ENCODE data around the gene ISYNA1. TPM values are rescaled to one million over a fixed set of nuclear protein-coding genes. Genes with fewer than 3 reads are reported as not detected.

The ISYNA1 gene
- total and polyA plus RNA-seq, 2 of the 13 experiments (the other 11 are each of a cell fraction or from before 2014, with no cell fraction given): 29.6 to 48.5 TPM

DNA sequence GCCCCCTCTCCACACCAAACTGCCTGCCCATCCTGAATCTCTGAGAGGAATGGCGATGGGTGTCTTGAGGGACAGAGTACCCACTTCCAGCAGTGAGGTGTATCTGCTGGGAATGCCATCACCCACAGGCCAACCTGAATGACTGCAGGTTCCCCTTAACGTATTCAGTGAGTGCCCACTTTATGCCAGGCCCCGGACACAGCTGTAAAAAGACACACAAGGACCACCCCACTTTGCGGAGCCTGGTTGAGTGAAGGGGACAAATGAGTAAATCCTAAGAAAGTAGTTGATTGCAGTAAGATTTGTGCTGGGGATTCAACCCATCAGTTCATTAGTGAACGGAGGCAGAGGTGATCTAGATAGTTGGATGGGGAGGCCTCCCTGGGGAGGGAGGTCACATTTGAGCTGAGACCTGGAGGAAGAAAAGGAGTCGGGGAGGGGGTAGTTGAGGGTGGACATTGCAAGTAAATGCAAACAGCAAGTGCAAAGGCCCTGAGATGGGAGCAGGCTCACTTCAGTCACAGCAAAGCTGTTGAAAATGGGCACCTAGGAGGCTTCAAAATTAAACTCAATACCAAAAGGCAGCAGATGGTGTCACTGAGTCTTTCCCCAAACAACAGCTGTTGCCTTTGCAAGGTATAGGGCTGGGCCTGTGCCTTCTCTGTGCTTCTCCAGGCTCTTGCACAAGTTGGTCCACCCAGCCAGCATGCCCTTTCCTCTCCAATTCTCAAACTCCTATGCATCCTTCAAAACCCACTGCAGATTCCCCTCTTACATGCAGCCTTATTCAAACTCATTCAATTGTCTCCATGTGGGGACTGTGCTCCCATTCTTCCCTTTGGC, 47.6 kb downstream of the ISYNA1 start (continued):
- TF ChIP-seq, protein P1, sequence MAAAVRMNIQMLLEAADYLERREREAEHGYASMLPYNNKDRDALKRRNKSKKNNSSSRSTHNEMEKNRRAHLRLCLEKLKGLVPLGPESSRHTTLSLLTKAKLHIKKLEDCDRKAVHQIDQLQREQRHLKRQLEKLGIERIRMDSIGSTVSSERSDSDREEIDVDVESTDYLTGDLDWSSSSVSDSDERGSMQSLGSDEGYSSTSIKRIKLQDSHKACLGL (CRISPR knock-in tag; IDR thresholded peaks at IDR 0.05): no peak
- TF ChIP-seq ZNF691 (CRISPR knock-in tag; IDR thresholded peaks at IDR 0.05; ENCODE audit: borderline replicate concordance, low read depth): 0 out of 2 replicates have a peak, but pooled peaks have one; percentile 28
- TF ChIP-seq RBM22 (optimal IDR thresholded peaks at IDR 0.05; ENCODE audit: low read length): peak; percentile 95
- TF ChIP-seq NR2C2 (CRISPR knock-in tag; IDR thresholded peaks at IDR 0.05; ENCODE audit: borderline replicate concordance): no peak
- 0 out of 2 replicates have a peak, but pooled peaks have one; percentile 19 for TF ChIP-seq ZNF446 (CRISPR knock-in tag; IDR thresholded peaks at IDR 0.05)
- no peak for TF ChIP-seq PHF21A (CRISPR knock-in tag; IDR thresholded peaks at IDR 0.05)
- peak; percentile 99 for TF ChIP-seq AGO1 (IDR thresholded peaks at IDR 0.05; ENCODE audit: low read depth, low read length, poor library complexity, severe bottlenecking)
- TF ChIP-seq, protein P2, sequence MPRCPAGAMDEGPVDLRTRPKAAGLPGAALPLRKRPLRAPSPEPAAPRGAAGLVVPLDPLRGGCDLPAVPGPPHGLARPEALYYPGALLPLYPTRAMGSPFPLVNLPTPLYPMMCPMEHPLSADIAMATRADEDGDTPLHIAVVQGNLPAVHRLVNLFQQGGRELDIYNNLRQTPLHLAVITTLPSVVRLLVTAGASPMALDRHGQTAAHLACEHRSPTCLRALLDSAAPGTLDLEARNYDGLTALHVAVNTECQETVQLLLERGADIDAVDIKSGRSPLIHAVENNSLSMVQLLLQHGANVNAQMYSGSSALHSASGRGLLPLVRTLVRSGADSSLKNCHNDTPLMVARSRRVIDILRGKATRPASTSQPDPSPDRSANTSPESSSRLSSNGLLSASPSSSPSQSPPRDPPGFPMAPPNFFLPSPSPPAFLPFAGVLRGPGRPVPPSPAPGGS (CRISPR knock-in tag; IDR thresholded peaks at IDR 0.05): no peak
- no peak; the same call in 1 of the 2 replicates for TF ChIP-seq ZNF619 (CRISPR knock-in tag; IDR thresholded peaks at IDR 0.05)
- no peak for TF ChIP-seq ZNF143 (CRISPR knock-in tag; IDR thresholded peaks at IDR 0.05)
- 0 out of 2 replicates have a peak, but pooled peaks have one; percentile 30 for TF ChIP-seq ZNF589 (CRISPR knock-in tag; conservative IDR thresholded peaks at IDR 0.05)
- no peak for TF ChIP-seq ZNF766 (CRISPR knock-in tag; IDR thresholded peaks at IDR 0.05; ENCODE audit: borderline replicate concordance)
- TF ChIP-seq, protein P3, sequence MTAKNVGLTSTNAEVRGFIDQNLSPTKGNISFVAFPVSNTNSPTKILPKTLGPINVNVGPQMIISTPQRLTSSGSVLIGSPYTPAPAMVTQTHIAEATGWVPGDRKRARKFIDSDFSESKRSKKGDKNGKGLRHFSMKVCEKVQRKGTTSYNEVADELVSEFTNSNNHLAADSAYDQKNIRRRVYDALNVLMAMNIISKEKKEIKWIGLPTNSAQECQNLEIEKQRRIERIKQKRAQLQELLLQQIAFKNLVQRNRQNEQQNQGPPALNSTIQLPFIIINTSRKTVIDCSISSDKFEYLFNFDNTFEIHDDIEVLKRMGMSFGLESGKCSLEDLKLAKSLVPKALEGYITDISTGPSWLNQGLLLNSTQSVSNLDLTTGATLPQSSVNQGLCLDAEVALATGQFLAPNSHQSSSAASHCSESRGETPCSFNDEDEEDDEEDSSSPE (CRISPR knock-in tag; IDR thresholded peaks at IDR 0.05): 0 out of 2 replicates have a peak, but pooled peaks have one; percentile 13
- TF ChIP-seq MYC (CRISPR knock-in tag; IDR thresholded peaks at IDR 0.05; ENCODE audit: borderline replicate concordance): no peak
- TF ChIP-seq DNMT3B (CRISPR knock-in tag; conservative IDR thresholded peaks at IDR 0.05): no peak
- TF ChIP-seq ZNF501 (CRISPR knock-in tag; IDR thresholded peaks at IDR 0.05): no peak; the same call in 1 of the 2 replicates
- TF ChIP-seq NFIC (IDR thresholded peaks at IDR 0.05; ENCODE audit: low read length): peak; percentile 66
- no peak for TF ChIP-seq SIX1 (CRISPR knock-in tag; IDR thresholded peaks at IDR 0.05; ENCODE audit: borderline replicate concordance)
- no peak for TF ChIP-seq TOE1 (CRISPR knock-in tag; IDR thresholded peaks at IDR 0.05)
- TF ChIP-seq ZNF317 (CRISPR knock-in tag; IDR thresholded peaks at IDR 0.05): peak; percentile 64; the same call in 1 of the 2 replicates
- TF ChIP-seq ZNF546 (CRISPR knock-in tag; conservative IDR thresholded peaks at IDR 0.05): no peak
- no peak for TF ChIP-seq PAWR (CRISPR knock-in tag; IDR thresholded peaks at IDR 0.05; ENCODE audit: borderline replicate concordance)
- TF ChIP-seq BHLHE40 (IDR thresholded peaks at IDR 0.05; ENCODE audit: low read length): no peak
- TF ChIP-seq, protein P4, sequence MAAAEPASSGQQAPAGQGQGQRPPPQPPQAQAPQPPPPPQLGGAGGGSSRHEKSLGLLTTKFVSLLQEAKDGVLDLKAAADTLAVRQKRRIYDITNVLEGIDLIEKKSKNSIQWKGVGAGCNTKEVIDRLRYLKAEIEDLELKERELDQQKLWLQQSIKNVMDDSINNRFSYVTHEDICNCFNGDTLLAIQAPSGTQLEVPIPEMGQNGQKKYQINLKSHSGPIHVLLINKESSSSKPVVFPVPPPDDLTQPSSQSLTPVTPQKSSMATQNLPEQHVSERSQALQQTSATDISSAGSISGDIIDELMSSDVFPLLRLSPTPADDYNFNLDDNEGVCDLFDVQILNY (CRISPR knock-in tag; conservative IDR thresholded peaks at IDR 0.05): no peak
- TF ChIP-seq ZSCAN9 (CRISPR knock-in tag; IDR thresholded peaks at IDR 0.05; ENCODE audit: borderline replicate concordance): no peak; the same call in 1 of the 2 replicates
- TF ChIP-seq ZNF629 (CRISPR knock-in tag; conservative IDR thresholded peaks at IDR 0.05): peak; percentile 42; the same call in 1 of the 2 replicates
